ENCODE measurements around the gene PDE6D. TPM values are rescaled to one million over a fixed set of nuclear protein-coding genes. Genes with fewer than 3 reads are reported as not detected.

PDE6D gene
- total RNA-seq = 8.2 and 9.3 TPM in 2 replicates

GRCh38 chr2:231780909-231781797, at the start of gene PDE6D:
Gene PDE6D (minus strand): TSS chr2:231781282. CDS start chr2:231781114, 168 bp downstream.

GRCh38 chr2:231786177-231786916, 5.3 kb upstream of the PDE6D start, which contains the start of gene COPS7B:
Gene COPS7B (plus strand): TSS chr2:231786445. CDS start chr2:231788571, 2,126 bp downstream.

GRCh38 chr2:231707927-231708772, 72.9 kb downstream of the PDE6D start, which contains the start of gene PTMA:
Gene PTMA (plus strand): TSS chr2:231708525. CDS start chr2:231708707, 182 bp downstream.

Other genes with a start within 250 kb of the PDE6D start
- not detected in 2 replicates for gene TEX44, start 188.4 kb downstream of the PDE6D start, total RNA-seq
- 630 and 1,282 TPM in 2 replicates for gene PTMA, start 72.8 kb downstream of the PDE6D start, total RNA-seq
- 14.0 and 16.9 TPM in 2 replicates for gene COPS7B, start 5.2 kb upstream of the PDE6D start, total RNA-seq
- 0.16 TPM in 1 of 2 replicates, not detected in the other for gene NPPC, start 145.1 kb upstream of the PDE6D start, total RNA-seq
- 13.3 and 14.2 TPM in 2 replicates for gene DIS3L2, start 180.4 kb upstream of the PDE6D start, total RNA-seq